Measurements from ENCODE around the gene GTF3C5. TPM values are rescaled to one million over a fixed set of nuclear protein-coding genes. Genes with fewer than 3 reads are reported as not detected.
"Not testable (repeated sequence)": the region's sequence is repeated elsewhere in the genome, so short reads cannot be mapped to it uniquely, and the experiment has no call there.

The GTF3C5 gene
- total and polyA plus RNA-seq, 2 experiments from 2014 or later = 52.5 to 66.0 TPM

- H2AFZ ChIP-seq = no peak overlapping the region
- H3K36me3 ChIP-seq (replicated peaks; ENCODE audit: insufficient read depth, low read depth) = no peaks in the 10 kb centered on the region
- WGBS (ENCODE audit: low lambda C conversion rate, missing lambda C conversion rate) = 84% methylated on average over 11 of the region's 11 CpGs
- H3K4me2 ChIP-seq = no peak overlapping the region
- no peaks in the 10 kb centered on the region for H3K9me3 ChIP-seq (ENCODE audit: low read depth)
- no peaks in the 10 kb centered on the region for H3K9me2 ChIP-seq (replicated peaks; ENCODE audit: insufficient read depth)
- no peak for DNase-seq (ENCODE audit: low spot score)
- H3K4me1 ChIP-seq (ENCODE audit: insufficient read depth) = no peaks in the 10 kb centered on the region
- H3K27me3 ChIP-seq = no peaks in the 10 kb centered on the region
- H3K27ac ChIP-seq = no peak overlapping the region
- no peak overlapping the region for H3K4me3 ChIP-seq
- no peaks in the 10 kb centered on the region for H4K20me1 ChIP-seq (ENCODE audit: insufficient read depth, poor library complexity, severe bottlenecking)
- no peaks in the 10 kb centered on the region for H3K79me2 ChIP-seq
- TF ChIP-seq EZH2 (IDR thresholded peaks at IDR 0.05; ENCODE audit: borderline replicate concordance) (no peak), EZH2phosphoT487 (IDR thresholded peaks at IDR 0.05; ENCODE audit: low read depth, severe bottlenecking, unreplicated experiment) (no peak)
- TF ChIP-seq, protein P1, sequence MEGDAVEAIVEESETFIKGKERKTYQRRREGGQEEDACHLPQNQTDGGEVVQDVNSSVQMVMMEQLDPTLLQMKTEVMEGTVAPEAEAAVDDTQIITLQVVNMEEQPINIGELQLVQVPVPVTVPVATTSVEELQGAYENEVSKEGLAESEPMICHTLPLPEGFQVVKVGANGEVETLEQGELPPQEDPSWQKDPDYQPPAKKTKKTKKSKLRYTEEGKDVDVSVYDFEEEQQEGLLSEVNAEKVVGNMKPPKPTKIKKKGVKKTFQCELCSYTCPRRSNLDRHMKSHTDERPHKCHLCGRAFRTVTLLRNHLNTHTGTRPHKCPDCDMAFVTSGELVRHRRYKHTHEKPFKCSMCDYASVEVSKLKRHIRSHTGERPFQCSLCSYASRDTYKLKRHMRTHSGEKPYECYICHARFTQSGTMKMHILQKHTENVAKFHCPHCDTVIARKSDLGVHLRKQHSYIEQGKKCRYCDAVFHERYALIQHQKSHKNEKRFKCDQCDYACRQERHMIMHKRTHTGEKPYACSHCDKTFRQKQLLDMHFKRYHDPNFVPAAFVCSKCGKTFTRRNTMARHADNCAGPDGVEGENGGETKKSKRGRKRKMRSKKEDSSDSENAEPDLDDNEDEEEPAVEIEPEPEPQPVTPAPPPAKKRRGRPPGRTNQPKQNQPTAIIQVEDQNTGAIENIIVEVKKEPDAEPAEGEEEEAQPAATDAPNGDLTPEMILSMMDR (IDR thresholded peaks at IDR 0.05; ENCODE audit: poor library complexity) = no peak
Observed at GRCh38 chr9:133067813-133068212, 37.0 kb downstream of the GTF3C5 start.

DNA sequence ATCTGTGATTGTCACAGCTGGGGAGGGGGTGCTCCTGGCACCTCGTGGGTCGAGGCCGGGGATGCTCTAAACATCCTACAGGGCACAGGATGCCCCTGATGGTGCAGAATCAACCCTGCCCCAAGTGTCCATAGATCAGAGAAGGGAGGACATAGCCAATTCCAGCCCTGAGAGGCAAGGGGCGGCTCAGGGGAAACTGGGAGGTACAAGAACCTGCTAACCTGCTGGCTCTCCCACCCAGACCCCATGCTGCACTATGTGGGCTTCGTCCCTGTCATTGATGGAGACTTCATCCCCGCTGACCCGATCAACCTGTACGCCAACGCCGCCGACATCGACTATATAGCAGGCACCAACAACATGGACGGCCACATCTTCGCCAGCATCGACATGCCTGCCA is 37.6 kb downstream of the GTF3C5 start:
- H2AFZ ChIP-seq; H3K9me3 ChIP-seq (ENCODE audit: low read depth); H3K27ac ChIP-seq; H3K4me1 ChIP-seq (ENCODE audit: insufficient read depth); H4K20me1 ChIP-seq (ENCODE audit: insufficient read depth, poor library complexity, severe bottlenecking); H3K79me2 ChIP-seq; H3K4me3 ChIP-seq; H3K9me2 ChIP-seq (replicated peaks; ENCODE audit: insufficient read depth); H3K36me3 ChIP-seq (replicated peaks; ENCODE audit: insufficient read depth, low read depth); DNase-seq (ENCODE audit: low spot score); H3K27me3 ChIP-seq; H3K4me2 ChIP-seq: not testable (repeated sequence)
- WGBS (ENCODE audit: low lambda C conversion rate, missing lambda C conversion rate) = 86% methylated on average over 4 of the region's 15 CpGs

DNA sequence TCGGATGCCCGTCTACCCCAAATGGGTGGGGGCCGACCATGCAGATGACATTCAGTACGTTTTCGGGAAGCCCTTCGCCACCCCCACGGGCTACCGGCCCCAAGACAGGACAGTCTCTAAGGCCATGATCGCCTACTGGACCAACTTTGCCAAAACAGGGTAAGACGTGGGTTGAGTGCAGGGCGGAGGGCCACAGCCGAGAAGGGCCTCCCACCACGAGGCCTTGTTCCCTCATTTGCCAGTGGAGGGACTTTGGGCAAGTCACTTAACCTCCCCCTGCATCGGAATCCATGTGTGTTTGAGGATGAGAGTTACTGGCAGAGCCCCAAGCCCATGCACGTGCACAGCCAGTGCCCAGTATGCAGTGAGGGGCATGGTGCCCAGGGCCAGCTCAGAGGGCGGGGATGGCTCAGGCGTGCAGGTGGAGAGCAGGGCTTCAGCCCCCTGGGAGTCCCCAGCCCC is 39.7 kb downstream of the GTF3C5 start:
- H2AFZ ChIP-seq; H3K9me2 ChIP-seq (replicated peaks; ENCODE audit: insufficient read depth); H4K20me1 ChIP-seq (ENCODE audit: insufficient read depth, poor library complexity, severe bottlenecking); H3K27ac ChIP-seq; DNase-seq (ENCODE audit: low spot score); H3K36me3 ChIP-seq (replicated peaks; ENCODE audit: insufficient read depth, low read depth); H3K79me2 ChIP-seq; H3K4me2 ChIP-seq; H3K27me3 ChIP-seq; H3K9me3 ChIP-seq (ENCODE audit: low read depth); H3K4me3 ChIP-seq: not testable (repeated sequence)
- H3K4me1 ChIP-seq (ENCODE audit: insufficient read depth) = peaks cover 16% of the 10 kb centered on the region
- WGBS (ENCODE audit: low lambda C conversion rate, missing lambda C conversion rate) = 93% methylated on average over 17 of the region's 17 CpGs

- not testable (repeated sequence) for H3K9me2 ChIP-seq (replicated peaks; ENCODE audit: insufficient read depth); H3K9me3 ChIP-seq (ENCODE audit: low read depth); H3K4me2 ChIP-seq; H3K4me3 ChIP-seq; H3K79me2 ChIP-seq; H3K36me3 ChIP-seq (replicated peaks; ENCODE audit: insufficient read depth, low read depth); H4K20me1 ChIP-seq (ENCODE audit: insufficient read depth, poor library complexity, severe bottlenecking); H2AFZ ChIP-seq; H3K27me3 ChIP-seq; H3K27ac ChIP-seq; DNase-seq (ENCODE audit: low spot score)
- WGBS (ENCODE audit: low lambda C conversion rate, missing lambda C conversion rate) = 99% methylated on average over 6 of the region's 31 CpGs
- peaks cover 19% of the 10 kb centered on the region for H3K4me1 ChIP-seq (ENCODE audit: insufficient read depth)
Observed at GRCh38 chr9:133070985-133071384, 40.2 kb downstream of the GTF3C5 start.

GRCh38 chr9:133071484-133072150 is 40.8 kb downstream of the GTF3C5 start:
- 92% methylated on average over 7 of the region's 33 CpGs for WGBS (ENCODE audit: low lambda C conversion rate, missing lambda C conversion rate)
- Histone ChIP-seq H3K4me2 (no peak overlapping the region), H3K36me3 (replicated peaks; ENCODE audit: insufficient read depth, low read depth) (no peaks in the 10 kb centered on the region), H4K20me1 (ENCODE audit: insufficient read depth, poor library complexity, severe bottlenecking) (no peaks in the 10 kb centered on the region), H3K9me2 (replicated peaks; ENCODE audit: insufficient read depth) (no peaks in the 10 kb centered on the region), H3K9me3 (ENCODE audit: low read depth) (no peaks in the 10 kb centered on the region), H3K4me3 (no peak overlapping the region), H3K27ac (no peak overlapping the region), H3K79me2 (no peaks in the 10 kb centered on the region), H2AFZ (no peak overlapping the region), H3K4me1 (ENCODE audit: insufficient read depth) (peaks cover 23% of the 10 kb centered on the region), H3K27me3 (no peaks in the 10 kb centered on the region)
- no peak for TF ChIP-seq EZH2phosphoT487 (IDR thresholded peaks at IDR 0.05; ENCODE audit: low read depth, severe bottlenecking, unreplicated experiment)
- TF ChIP-seq, protein P1 (IDR thresholded peaks at IDR 0.05; ENCODE audit: poor library complexity) = no peak
- no peak for TF ChIP-seq EZH2 (IDR thresholded peaks at IDR 0.05; ENCODE audit: borderline replicate concordance)
- no peak for DNase-seq (ENCODE audit: low spot score)

- not testable (repeated sequence) for H3K36me3 ChIP-seq (replicated peaks; ENCODE audit: insufficient read depth, low read depth); H3K4me2 ChIP-seq; H3K79me2 ChIP-seq; H3K27ac ChIP-seq; DNase-seq (ENCODE audit: low spot score); H4K20me1 ChIP-seq (ENCODE audit: insufficient read depth, poor library complexity, severe bottlenecking); H3K27me3 ChIP-seq; H2AFZ ChIP-seq; H3K9me3 ChIP-seq (ENCODE audit: low read depth); H3K9me2 ChIP-seq (replicated peaks; ENCODE audit: insufficient read depth); H3K4me3 ChIP-seq
- peaks cover 27% of the 10 kb centered on the region for H3K4me1 ChIP-seq (ENCODE audit: insufficient read depth)
- 86% methylated on average over 5 of the region's 5 CpGs for WGBS (ENCODE audit: low lambda C conversion rate, missing lambda C conversion rate)
Observed at GRCh38 chr9:133072210-133072609, 41.4 kb downstream of the GTF3C5 start.

All from hepatocyte (in vitro differentiated cells).